B cell (primary cell): ENCODE data around the gene AIRE. TPM values are rescaled to one million over a fixed set of nuclear protein-coding genes. Genes with fewer than 3 reads are reported as not detected.

Experiments used
- ATAC-seq: fragments of 200-7000 bp; cut with Tn5 transposase; one replicate; pipeline ENCODE4 v1.10.0; 2021; ENCODE audit warnings: low read depth, mild to moderate bottlenecking, moderate number of reproducible peaks, moderate library complexity
- CTCF ChIA-PET: fragments of 350-600 bp; sonication (Branson Sonifier 250); formaldehyde crosslinking; loops from one replicate; lab custom pipeline; 2021; ENCODE audit warnings: antibody characterized with exemption, inconsistent platforms; lab: Charles Lee
- POLR2A ChIA-PET: fragments of 350-600 bp; sonication (Branson Sonifier 250); formaldehyde crosslinking; loops from one replicate; lab custom pipeline; 2021; ENCODE audit warnings: antibody characterized with exemption; lab: Charles Lee
- DNase-seq: peaks from one replicate; pipeline ENCODE4 v3.0.0; 2013
- H2AFZ ChIP-seq: 2 replicates; pipeline ENCODE4 v1.6.1; 2012; ENCODE audit warnings: mild to moderate bottlenecking, low read depth, low read length; ENCODE audit not compliant: insufficient read depth, poor library complexity, severe bottlenecking
- H3K27ac ChIP-seq, 2 donors: 1 replicate in 1 of 2; 2 replicates in 1 of 2; pipeline ENCODE4 v1.5.1; 2012 to 2013; ENCODE audit warnings: low read length in 2 of 2, mild to moderate bottlenecking in 2 of 2, moderate library complexity in 1 of 2
- H3K27me3 ChIP-seq, 4 experiments: fragments of 200-600 bp in 1 of 4; sonication (generic) in 1 of 4; replicated peaks in 1 of 4; 1 replicate in 2 of 4; 2 replicates in 2 of 4; pipeline versions ENCODE4 v1.6.1 to v1.7.0; 2013 to 2016; ENCODE audit warnings: low read length in 3 of 4, mild to moderate bottlenecking in 2 of 4, mixed read lengths in 1 of 4, moderate library complexity in 1 of 4; ENCODE audit not compliant: insufficient read depth in 4 of 4, control insufficient read depth in 3 of 4; ENCODE audit errors: control extremely low read depth in 1 of 4
- H3K36me3 ChIP-seq, 2 experiments: replicated peaks in 1 of 2; 1 replicate in 1 of 2; 2 replicates in 1 of 2; pipeline versions ENCODE4 v1.6.1 to v1.7.1; 2013; ENCODE audit warnings: low read length in 1 of 2; ENCODE audit not compliant: insufficient read depth in 2 of 2, control insufficient read depth in 1 of 2; ENCODE audit errors: control extremely low read depth in 1 of 2, extremely low read depth in 1 of 2
- H3K4me1 ChIP-seq, 2 donors: fragments of 200-600 bp in 1 of 2; sonication (generic) in 1 of 2; 1 replicate in 1 of 2; 2 replicates in 1 of 2; pipeline versions ENCODE4 v1.5.1 to v1.6.1; 2013 to 2017; ENCODE audit warnings: low read length in 2 of 2; ENCODE audit not compliant: control insufficient read depth in 2 of 2, insufficient read depth in 2 of 2
- H3K4me2 ChIP-seq: replicated peaks from 2 replicates; pipeline ENCODE3; 2012; ENCODE audit warnings: mild to moderate bottlenecking, low read depth, low read length; ENCODE audit not compliant: poor library complexity, severe bottlenecking
- H3K4me3 ChIP-seq, 5 experiments: fragments of 200-600 bp in 1 of 5; sonication (generic) in 1 of 5; 1 replicate in 3 of 5; 2 replicates in 2 of 5; pipeline versions ENCODE4 v1.5.1 to v1.7.0; 2011 to 2016; ENCODE audit warnings: low read length in 4 of 5, mild to moderate bottlenecking in 4 of 5, low read depth in 2 of 5, control low read depth in 1 of 5, moderate library complexity in 1 of 5; ENCODE audit not compliant: insufficient read depth in 1 of 5; ENCODE audit errors: control extremely low read depth in 1 of 5, extremely low read depth in 1 of 5
- H3K79me2 ChIP-seq: fragments of 200-600 bp; sonication (generic); one replicate; pipeline ENCODE4 v1.6.0; 2016; ENCODE audit warnings: low read length; ENCODE audit not compliant: control insufficient read depth, insufficient read depth
- H3K9ac ChIP-seq: fragments of 200-600 bp; sonication (generic); 2 replicates; pipeline ENCODE4 v1.6.1; 2017; ENCODE audit warnings: mild to moderate bottlenecking, low read length, moderate library complexity
- H3K9me3 ChIP-seq, 3 donors: one replicate each; pipeline versions ENCODE4 v1.6.1 to v1.7.1; 2013; ENCODE audit warnings: low read length in 2 of 3; ENCODE audit not compliant: control insufficient read depth in 2 of 3, insufficient read depth in 1 of 3; ENCODE audit errors: control extremely low read depth in 1 of 3
- H4K20me1 ChIP-seq: 2 replicates; pipeline ENCODE4 v1.6.0; 2012; ENCODE audit warnings: mild to moderate bottlenecking, low read length; ENCODE audit not compliant: insufficient read depth, control insufficient read depth, poor library complexity, severe bottlenecking
- H3K27ac Mint-ChIP-seq: one replicate; pipeline ENCODE4 v1.8.0; 2021; ENCODE audit warnings: mixed read lengths
- H3K27me3 Mint-ChIP-seq: one replicate; pipeline ENCODE4 v1.8.0; 2021; ENCODE audit warnings: mixed read lengths
- H3K4me1 Mint-ChIP-seq: one replicate; pipeline ENCODE4 v1.8.0; 2021; ENCODE audit warnings: mixed read lengths
- H3K4me3 Mint-ChIP-seq: one replicate; pipeline ENCODE4 v1.8.0; 2021; ENCODE audit warnings: mixed read lengths
- H3K9me3 Mint-ChIP-seq: one replicate; pipeline ENCODE4 v1.8.0; 2022; ENCODE audit warnings: mixed read lengths; ENCODE audit not compliant: insufficient read depth
- CTCF ChIP-seq: fragments of 200-600 bp; IDR thresholded peaks from one replicate; pipeline ENCODE4 v1.8.0; 2022; ENCODE audit warnings: antibody characterized with exemption, mild to moderate bottlenecking
- EZH2 ChIP-seq: IDR thresholded peaks from 2 replicates; pipeline ENCODE4 v1.6.1; 2012; ENCODE audit warnings: borderline replicate concordance, low read depth, mild to moderate bottlenecking, moderate library complexity, low read length; ENCODE audit not compliant: insufficient read depth, poor library complexity, severe bottlenecking
- WGBS: methylation state at CpG from one replicate; pipeline ENCODE4 v1.1.5; 2013; ENCODE audit warnings: missing lambda C conversion rate; ENCODE audit not compliant: insufficient coverage; 5-methylcytosine and 5-hydroxymethylcytosine counted together
- intact Hi-C: fragments of 100-400 bp; cut with micrococcal nuclease; formaldehyde crosslinking; loops from one replicate; pipeline ENCODE4 v1.10.0; 2022
- polyA plus RNA-seq: library from polyadenylated mRNA; depleted of rRNA; stranded (reverse); fragments of >200 nt; gene quantifications from 2 replicates; pipeline ENCODE4 v1.2.3, GENCODE V29; 2012
- total RNA-seq, 2 donors: library from RNA; stranded (reverse); fragments of 120-200 nt in 1 of 2; gene quantifications; 1 replicate in 1 of 2; 2 replicates in 1 of 2; pipeline versions ENCODE4 v1.2.3 to v1.2.4, GENCODE V29; 2013 to 2022

The AIRE gene
- total and polyA plus RNA-seq, 2 donors (not counting 1 experiment from before 2014, with no cell fraction given), result 0.37 TPM; not detected in 1

DNA sequence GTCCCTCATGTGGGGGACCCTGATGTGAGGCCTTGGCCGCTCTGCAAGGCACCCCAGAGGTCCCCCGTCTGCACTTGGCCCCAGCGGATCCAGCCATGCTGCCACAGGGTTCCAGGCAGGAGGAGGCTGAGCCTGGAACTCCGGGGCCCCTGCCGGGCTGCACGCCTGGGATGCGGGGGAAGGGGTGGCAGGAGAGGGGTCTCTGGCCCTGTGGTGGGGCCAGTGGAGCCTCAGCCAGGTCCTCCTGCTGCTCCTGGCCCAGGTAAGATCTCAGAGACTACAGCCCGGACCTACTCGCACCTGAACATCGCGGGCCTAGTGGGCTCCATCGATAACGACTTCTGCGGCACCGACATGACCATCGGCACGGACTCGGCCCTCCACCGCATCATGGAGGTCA is 27.0 kb downstream of the AIRE start:
- H3K4me3 ChIP-seq, result no peak overlapping the region
- no peak overlapping the region for H3K9ac ChIP-seq
- no peak overlapping the region for H3K4me3 Mint-ChIP-seq
- H3K4me1 ChIP-seq, result no peaks in the 10 kb centered on the region
- H3K27ac Mint-ChIP-seq, result no peak overlapping the region
- H3K4me1 Mint-ChIP-seq, result no peaks in the 10 kb centered on the region
- H3K79me2 ChIP-seq, result peaks cover 33% of the 10 kb centered on the region
- no peak overlapping the region for H2AFZ ChIP-seq
- H3K27me3 Mint-ChIP-seq, result no peaks in the 10 kb centered on the region
- no peaks in the 10 kb centered on the region for H3K27me3 ChIP-seq
- intact Hi-C loops, result no loop called here
- POLR2A ChIA-PET, result no interaction called here
- WGBS, result 96% methylated on average over 19 of the region's 19 CpGs
- no peak overlapping the region for H3K4me2 ChIP-seq
- H3K36me3 ChIP-seq, result peaks cover 4 to 81% of the 10 kb centered on the region in 2 experiments
- no peak for TF ChIP-seq CTCF
- TF ChIP-seq EZH2, result no peak
- CTCF ChIA-PET, result no interaction called here
- peaks cover 84% of the 10 kb centered on the region for H4K20me1 ChIP-seq
- H3K27ac ChIP-seq, result no peak overlapping the region
- ATAC-seq (no peak), DNase-seq (no peak)
- H3K9me3 ChIP-seq, result no peaks in the 10 kb centered on the region
- H3K9me3 Mint-ChIP-seq, result no peaks in the 10 kb centered on the region

- Mint-ChIP-seq H3K27me3 (no peaks in the 10 kb centered on the region), H3K9me3 (no peaks in the 10 kb centered on the region), H3K4me1 (no peaks in the 10 kb centered on the region), H3K27ac (no peak overlapping the region), H3K4me3 (no peak overlapping the region)
- CTCF ChIA-PET, result no interaction called here
- Histone ChIP-seq H3K4me1 (no peaks in the 10 kb centered on the region), H3K9ac (no peak overlapping the region), H3K9me3 (no peaks in the 10 kb centered on the region), H3K27ac (no peak overlapping the region), H3K79me2 (peaks cover 25% of the 10 kb centered on the region), H3K4me3 (no peak overlapping the region), H4K20me1 (peaks cover 84% of the 10 kb centered on the region), H3K4me2 (no peak overlapping the region), H2AFZ (no peak overlapping the region), H3K36me3 (peaks cover 4 to 82% of the 10 kb centered on the region in 2 experiments), H3K27me3 (no peaks in the 10 kb centered on the region)
- WGBS, result 96% methylated on average over 11 of the region's 13 CpGs
- POLR2A ChIA-PET, result no interaction called here
- DNase-seq, result no peak
- intact Hi-C loops, result no loop called here
- ATAC-seq, result no peak
- TF ChIP-seq EZH2 (no peak), CTCF (no peak)
Observed at GRCh38 chr21:44313451-44313850, 27.8 kb downstream of the AIRE start.
